Left forelimb (tissue), 1 donor: ENCODE data around the gene KIAA1217.
"Not testable (repeated sequence)": the region's sequence is repeated elsewhere in the genome, so short reads cannot be mapped to it uniquely, and the experiment has no call there.

Experiments used
- DNase-seq: peaks from one replicate; pipeline ENCODE4 v3.0.0-alpha.2; 2018; ENCODE audit warnings: low spot score

The KIAA1217 gene

GRCh38 chr10:24440817-24441797 lies 232.2 kb downstream of the KIAA1217 start:
- no peak for DNase-seq

- DNase-seq = no peak
Measured at GRCh38 chr10:24442234-24442633, 233.3 kb downstream of the KIAA1217 start.

GRCh38 chr10:24442641-24443174 lies 233.8 kb downstream of the KIAA1217 start:
- not testable (repeated sequence) for DNase-seq

- no peak for DNase-seq
Measured at GRCh38 chr10:24444337-24444736, 235.4 kb downstream of the KIAA1217 start.

- DNase-seq = not testable (repeated sequence)
Measured at GRCh38 chr10:24445958-24446357, 237.0 kb downstream of the KIAA1217 start.

- DNase-seq = no peak
Measured at GRCh38 chr10:24446739-24447138, 237.8 kb downstream of the KIAA1217 start.

GRCh38 chr10:24448351-24448999 lies 239.5 kb downstream of the KIAA1217 start:
- DNase-seq = no peak

GRCh38 chr10:24449321-24449740 lies 240.4 kb downstream of the KIAA1217 start:
- no peak for DNase-seq

- no peak for DNase-seq
Measured at GRCh38 chr10:24449769-24450310, 240.9 kb downstream of the KIAA1217 start.

GRCh38 chr10:24451325-24451820 lies 242.4 kb downstream of the KIAA1217 start:
- no peak for DNase-seq

- no peak for DNase-seq
Measured at GRCh38 chr10:24452030-24452429, 243.1 kb downstream of the KIAA1217 start.

GRCh38 chr10:24453404-24453830 lies 244.5 kb downstream of the KIAA1217 start:
- no peak for DNase-seq

GRCh38 chr10:24453973-24454372 lies 245.0 kb downstream of the KIAA1217 start:
- DNase-seq = no peak

GRCh38 chr10:24455447-24455846 lies 246.5 kb downstream of the KIAA1217 start:
- no peak for DNase-seq

GRCh38 chr10:24456322-24456721 lies 247.4 kb downstream of the KIAA1217 start:
- DNase-seq = no peak

GRCh38 chr10:24457661-24458318 lies 248.9 kb downstream of the KIAA1217 start:
- no peak for DNase-seq

- no peak for DNase-seq
Measured at GRCh38 chr10:24459836-24460235, 250.9 kb downstream of the KIAA1217 start.

GRCh38 chr10:24462291-24462813 lies 253.4 kb downstream of the KIAA1217 start:
- no peak for DNase-seq

GRCh38 chr10:24462889-24463552 lies 254.1 kb downstream of the KIAA1217 start:
- no peak for DNase-seq

- no peak for DNase-seq
Measured at GRCh38 chr10:24463611-24464426, 254.9 kb downstream of the KIAA1217 start.
